PFSK-1 (cell line): ENCODE data around the gene KCNS1.

Source experiments
- FOXP2 ChIP-seq: optimal IDR thresholded peaks from 2 replicates; pipeline ENCODE3; 2011; ENCODE audit warnings: borderline replicate concordance, control low read depth, inconsistent platforms; ENCODE audit not compliant: insufficient read depth; ENCODE audit errors: extremely low read length, extremely low read depth
- POLR2AphosphoS5 ChIP-seq: IDR thresholded peaks from 2 replicates; pipeline ENCODE4 v1.6.1; 2012; ENCODE audit warnings: low read depth, mild to moderate bottlenecking, control low read depth, low read length, moderate library complexity
- REST ChIP-seq, 2 experiments: IDR thresholded peaks; 2 replicates each; pipeline versions ENCODE4 v1.6.1 to v1.8.0; 2011 to 2012; ENCODE audit warnings: low read depth in 2 of 2, low read length in 2 of 2, control low read depth in 1 of 2, inconsistent platforms in 1 of 2, mild to moderate bottlenecking in 1 of 2, moderate library complexity in 1 of 2; ENCODE audit not compliant: insufficient read depth in 1 of 2
- SIN3A ChIP-seq: IDR thresholded peaks from 2 replicates; pipeline ENCODE4 v1.6.1; 2012; ENCODE audit warnings: mild to moderate bottlenecking, low read length, moderate library complexity, borderline replicate concordance; ENCODE audit not compliant: insufficient read depth
- TAF1 ChIP-seq: IDR thresholded peaks from 2 replicates; pipeline ENCODE4 v1.6.1; 2012; ENCODE audit warnings: low read length, control low read depth, borderline replicate concordance; ENCODE audit not compliant: insufficient read depth

KCNS1 gene

GRCh38 chr20:45094201-45094600 lies 6.7 kb downstream of the KCNS1 start:
- TF ChIP-seq FOXP2 (no peak), SIN3A (no peak), TAF1 (no peak), REST (IDR thresholded peaks at IDR 0.05; ENCODE audit: insufficient read depth in 1 of 2, low read depth in 2 of 2, low read length in 2 of 2) (no peak), POLR2AphosphoS5 (no peak)

GRCh38 chr20:45092898-45093297 lies 8.0 kb downstream of the KCNS1 start:
- no peak for TF ChIP-seq REST (IDR thresholded peaks at IDR 0.05; ENCODE audit: insufficient read depth in 1 of 2, low read depth in 2 of 2, low read length in 2 of 2)
- TF ChIP-seq TAF1 = no peak
- TF ChIP-seq SIN3A = no peak
- TF ChIP-seq POLR2AphosphoS5 = no peak
- no peak for TF ChIP-seq FOXP2

GRCh38 chr20:45091366-45091765 lies 9.6 kb downstream of the KCNS1 start:
- TF ChIP-seq FOXP2 = no peak
- TF ChIP-seq TAF1 = no peak
- no peak for TF ChIP-seq POLR2AphosphoS5
- no peak for TF ChIP-seq SIN3A

- TF ChIP-seq TAF1 (no peak), POLR2AphosphoS5 (no peak), SIN3A (no peak), REST (IDR thresholded peaks at IDR 0.05; ENCODE audit: insufficient read depth in 1 of 2, low read depth in 2 of 2, low read length in 2 of 2) (no peak), FOXP2 (no peak)
Measured at GRCh38 chr20:45090481-45090880, 10.4 kb downstream of the KCNS1 start.

GRCh38 chr20:45088247-45088646 lies 12.7 kb downstream of the KCNS1 start:
- TF ChIP-seq REST (IDR thresholded peaks at IDR 0.05; ENCODE audit: insufficient read depth in 1 of 2, low read depth in 2 of 2, low read length in 2 of 2) = no peak
- no peak for TF ChIP-seq FOXP2
- no peak for TF ChIP-seq POLR2AphosphoS5
- TF ChIP-seq TAF1 = no peak
- no peak for TF ChIP-seq SIN3A
